DND-41 (cell line): Measurements from ENCODE around the gene GATD1.

Experiments used
- EZH2 ChIP-seq: IDR thresholded peaks from 3 replicates; pipeline ENCODE4 v1.6.1; 2012; ENCODE audit warnings: borderline replicate concordance, low read depth, mild to moderate bottlenecking, moderate library complexity, low read length, inconsistent platforms; ENCODE audit not compliant: severe bottlenecking
- TF ChIP-seq, protein P1 (sequence below): IDR thresholded peaks from 2 replicates; pipeline ENCODE4 v1.5.1; 2012; ENCODE audit warnings: borderline replicate concordance, low read length, moderate library complexity, mild to moderate bottlenecking; ENCODE audit not compliant: poor library complexity, severe bottlenecking; ENCODE audit errors: extremely low read depth

DNA sequence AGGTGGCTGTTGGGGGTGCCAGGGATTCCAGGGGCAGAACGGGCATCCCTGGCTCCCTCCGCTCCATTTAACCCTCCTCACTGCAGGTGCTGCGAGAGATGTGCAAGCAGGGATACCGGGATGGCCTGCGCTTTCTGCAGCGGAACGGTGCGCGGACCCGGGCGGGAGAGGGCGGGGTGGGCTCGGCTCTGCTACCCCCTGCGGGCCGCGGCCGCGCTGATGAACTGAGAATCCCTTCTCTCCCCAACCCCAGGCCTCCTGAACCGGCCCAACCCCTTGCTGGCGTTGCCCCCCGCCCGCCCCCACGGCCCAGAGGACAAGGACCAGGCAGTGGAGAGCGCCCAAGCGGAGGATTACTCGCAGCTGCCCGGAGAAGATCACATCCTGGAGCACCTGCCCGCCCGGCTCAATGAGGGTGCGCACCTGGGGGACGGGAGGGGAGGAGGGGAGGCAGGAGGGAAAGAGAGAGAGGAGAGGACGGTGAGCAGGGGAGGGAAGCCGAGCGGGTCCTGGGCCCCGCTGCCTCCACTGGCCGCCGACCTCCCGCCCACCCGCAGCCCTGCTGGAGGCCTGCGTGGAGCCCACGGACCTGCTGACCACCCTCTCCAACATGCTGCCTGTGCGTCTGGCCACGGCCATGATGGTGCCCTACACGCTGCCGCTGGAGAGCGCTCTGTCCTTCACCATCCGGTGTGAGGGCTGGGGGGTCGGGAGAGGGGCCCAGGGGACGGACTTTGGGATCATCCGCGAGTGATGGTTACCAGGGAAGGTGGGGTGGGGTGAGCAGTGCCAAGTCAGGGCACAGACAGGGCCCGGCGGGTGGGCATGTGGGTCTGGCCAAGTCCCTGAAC lies 46.4 kb upstream of the GATD1 start:
- TF ChIP-seq, protein P1, sequence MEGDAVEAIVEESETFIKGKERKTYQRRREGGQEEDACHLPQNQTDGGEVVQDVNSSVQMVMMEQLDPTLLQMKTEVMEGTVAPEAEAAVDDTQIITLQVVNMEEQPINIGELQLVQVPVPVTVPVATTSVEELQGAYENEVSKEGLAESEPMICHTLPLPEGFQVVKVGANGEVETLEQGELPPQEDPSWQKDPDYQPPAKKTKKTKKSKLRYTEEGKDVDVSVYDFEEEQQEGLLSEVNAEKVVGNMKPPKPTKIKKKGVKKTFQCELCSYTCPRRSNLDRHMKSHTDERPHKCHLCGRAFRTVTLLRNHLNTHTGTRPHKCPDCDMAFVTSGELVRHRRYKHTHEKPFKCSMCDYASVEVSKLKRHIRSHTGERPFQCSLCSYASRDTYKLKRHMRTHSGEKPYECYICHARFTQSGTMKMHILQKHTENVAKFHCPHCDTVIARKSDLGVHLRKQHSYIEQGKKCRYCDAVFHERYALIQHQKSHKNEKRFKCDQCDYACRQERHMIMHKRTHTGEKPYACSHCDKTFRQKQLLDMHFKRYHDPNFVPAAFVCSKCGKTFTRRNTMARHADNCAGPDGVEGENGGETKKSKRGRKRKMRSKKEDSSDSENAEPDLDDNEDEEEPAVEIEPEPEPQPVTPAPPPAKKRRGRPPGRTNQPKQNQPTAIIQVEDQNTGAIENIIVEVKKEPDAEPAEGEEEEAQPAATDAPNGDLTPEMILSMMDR = no peak
- no peak for TF ChIP-seq EZH2
